Nephron progenitor cell (in vitro differentiated cells): ENCODE data around the gene MAGEA9B.
"Not testable (repeated sequence)": the region's sequence is repeated elsewhere in the genome, so short reads cannot be mapped to it uniquely, and the experiment has no call there.

Experiments used
- DNase-seq: peaks from one replicate; pipeline ENCODE4 v3.0.0; 2021
- H3K27ac Mint-ChIP-seq: 2 replicates; pipeline ENCODE4 v1.8.0; 2021; ENCODE audit warnings: mild to moderate bottlenecking, moderate library complexity, mixed read lengths
- H3K27me3 Mint-ChIP-seq: 2 replicates; pipeline ENCODE4 v1.8.0; 2021; ENCODE audit warnings: mild to moderate bottlenecking, low read depth, mixed read lengths; ENCODE audit not compliant: poor library complexity
- H3K36me3 Mint-ChIP-seq: 2 replicates; pipeline ENCODE4 v1.8.0; 2021; ENCODE audit warnings: low read depth, mixed read lengths
- H3K4me1 Mint-ChIP-seq: 2 replicates; pipeline ENCODE4 v1.8.0; 2021; ENCODE audit warnings: mixed read lengths
- H3K4me3 Mint-ChIP-seq: 2 replicates; pipeline ENCODE4 v1.8.0; 2021; ENCODE audit warnings: mild to moderate bottlenecking, moderate library complexity, mixed read lengths
- H3K9me3 Mint-ChIP-seq: 2 replicates; pipeline ENCODE4 v1.8.0; 2021; ENCODE audit warnings: mild to moderate bottlenecking, moderate library complexity, mixed read lengths
- CTCF ChIP-seq: fragments of 200-600 bp; sonication (generic); IDR thresholded peaks from 2 replicates; pipeline ENCODE4 v1.5.0; 2021; ENCODE audit warnings: antibody characterized with exemption

MAGEA9B gene

GRCh38 chrX:149595214-149595613, 8.0 kb upstream of the MAGEA9B start, which contains the start of gene HSFX2:
Gene HSFX2, minus strand, starts transcription at chrX:149595314. Its CDS starts 614 bp downstream, at chrX:149594700.
- not testable (repeated sequence) for H3K4me3 Mint-ChIP-seq, H3K27me3 Mint-ChIP-seq, H3K4me1 Mint-ChIP-seq, H3K36me3 Mint-ChIP-seq, H3K27ac Mint-ChIP-seq, DNase-seq, H3K9me3 Mint-ChIP-seq

- DNase-seq, H3K4me3 Mint-ChIP-seq, H3K27ac Mint-ChIP-seq, H3K27me3 Mint-ChIP-seq, H3K9me3 Mint-ChIP-seq, H3K4me1 Mint-ChIP-seq, H3K36me3 Mint-ChIP-seq: not testable (repeated sequence)
Observed at GRCh38 chrX:149590993-149591392, 3.7 kb upstream of the MAGEA9B start.

- not testable (repeated sequence) for H3K4me1 Mint-ChIP-seq
Observed at GRCh38 chrX:149585631-149586030, 1.6 kb downstream of the MAGEA9B start.

GRCh38 chrX:149573456-149573855, 13.8 kb downstream of the MAGEA9B start:
- not testable (repeated sequence) for H3K27ac Mint-ChIP-seq, H3K4me3 Mint-ChIP-seq, DNase-seq, H3K27me3 Mint-ChIP-seq, H3K9me3 Mint-ChIP-seq, H3K36me3 Mint-ChIP-seq
- peaks cover 27% of the 10 kb centered on the region for H3K4me1 Mint-ChIP-seq

More at GRCh38 chrX:149585631-149586030, 1.6 kb downstream of the MAGEA9B start:
- not testable (repeated sequence) for H3K27me3 Mint-ChIP-seq, DNase-seq, H3K9me3 Mint-ChIP-seq, H3K36me3 Mint-ChIP-seq, H3K27ac Mint-ChIP-seq, H3K4me3 Mint-ChIP-seq

GRCh38 chrX:149572743-149573142, 14.5 kb downstream of the MAGEA9B start:
- Mint-ChIP-seq H3K27me3 (peaks cover 3% of the 10 kb centered on the region), H3K36me3 (no peaks in the 10 kb centered on the region), H3K9me3 (peaks cover 8% of the 10 kb centered on the region), H3K4me1 (peaks cover 27% of the 10 kb centered on the region), H3K27ac (peak overlapping the region; percentile 78), H3K4me3 (no peak overlapping the region)
- no peak for DNase-seq
- no peak for TF ChIP-seq CTCF

- no peak for DNase-seq
- H3K27me3 Mint-ChIP-seq, result peaks cover 3% of the 10 kb centered on the region
- H3K27ac Mint-ChIP-seq, result no peak overlapping the region
- TF ChIP-seq CTCF, result no peak
- H3K9me3 Mint-ChIP-seq, result peaks cover 17% of the 10 kb centered on the region
- H3K36me3 Mint-ChIP-seq, result no peaks in the 10 kb centered on the region
- peaks cover 27% of the 10 kb centered on the region for H3K4me1 Mint-ChIP-seq
- H3K4me3 Mint-ChIP-seq, result no peak overlapping the region
Observed at GRCh38 chrX:149571770-149572169, 15.5 kb downstream of the MAGEA9B start.

- Mint-ChIP-seq H3K9me3 (peaks cover 24% of the 10 kb centered on the region), H3K27me3 (peaks cover 3% of the 10 kb centered on the region), H3K36me3 (no peaks in the 10 kb centered on the region), H3K27ac (no peak overlapping the region), H3K4me3 (no peak overlapping the region), H3K4me1 (peaks cover 27% of the 10 kb centered on the region)
- no peak for TF ChIP-seq CTCF
- no peak for DNase-seq
Observed at GRCh38 chrX:149570668-149571067, 16.6 kb downstream of the MAGEA9B start.

- no peak overlapping the region for H3K4me3 Mint-ChIP-seq
- peaks cover 2% of the 10 kb centered on the region for H3K36me3 Mint-ChIP-seq
- H3K9me3 Mint-ChIP-seq, result peaks cover 29% of the 10 kb centered on the region
- peaks cover 3% of the 10 kb centered on the region for H3K27me3 Mint-ChIP-seq
- DNase-seq, result no peak
- no peak overlapping the region for H3K27ac Mint-ChIP-seq
- H3K4me1 Mint-ChIP-seq, result peaks cover 27% of the 10 kb centered on the region
- TF ChIP-seq CTCF, result no peak
Observed at GRCh38 chrX:149569770-149570169, 17.5 kb downstream of the MAGEA9B start.
